Measurements from ENCODE around the gene NECAB3. TPM values are rescaled to one million over a fixed set of nuclear protein-coding genes. Genes with fewer than 3 reads are reported as not detected.

NECAB3 gene
- total and polyA plus RNA-seq, 2 of the 13 experiments (the other 11 are each of a cell fraction or from before 2014, with no cell fraction given), result 61.5 to 65.5 TPM

DNA sequence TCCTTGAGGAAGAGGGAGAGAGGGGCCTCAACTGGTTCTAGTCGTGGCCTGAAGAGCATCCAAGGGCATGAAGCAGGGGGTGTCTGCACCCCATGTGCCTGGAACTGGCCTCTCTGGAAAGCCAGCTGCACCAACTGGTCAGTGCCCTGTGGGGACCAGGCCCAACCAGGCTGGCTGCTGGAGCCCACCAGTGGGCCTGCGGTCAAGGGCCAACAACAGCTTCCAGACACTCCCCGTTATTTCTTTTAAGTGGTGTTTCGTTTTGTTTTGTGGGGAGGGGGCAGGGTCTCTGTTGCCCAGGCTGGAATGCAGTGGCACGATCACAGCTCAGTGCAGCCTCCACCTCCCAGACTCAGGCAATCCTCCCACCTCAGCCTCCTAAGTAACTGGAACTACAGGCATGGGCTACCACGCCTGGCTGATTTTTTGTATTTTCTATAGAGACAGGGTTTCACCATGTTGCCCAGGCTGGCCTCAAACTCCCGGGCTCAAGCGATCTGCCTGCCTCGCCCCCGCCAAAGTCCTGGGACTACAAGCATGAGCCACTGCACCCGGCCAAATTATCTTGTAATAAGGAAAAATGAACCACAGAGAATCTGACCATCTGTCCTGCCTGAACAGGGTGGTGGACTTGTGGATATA lies 24.0 kb downstream of the NECAB3 start (continued):
- 0 out of 2 replicates have a peak, but pooled peaks have one; percentile 18 for TF ChIP-seq ZBTB7A (CRISPR knock-in tag; IDR thresholded peaks at IDR 0.05)
- no peak for TF ChIP-seq RFX3 (CRISPR knock-in tag; IDR thresholded peaks at IDR 0.05)
- no peak for TF ChIP-seq DNMT3B (CRISPR knock-in tag; conservative IDR thresholded peaks at IDR 0.05)
- peak; percentile 75; the same call in 1 of the 2 replicates for TF ChIP-seq HIVEP1 (CRISPR knock-in tag; IDR thresholded peaks at IDR 0.05)
- TF ChIP-seq ZNF772 (CRISPR knock-in tag; IDR thresholded peaks at IDR 0.05), result 0 out of 2 replicates have a peak, but pooled peaks have one; percentile 54
- peak; percentile 95 for TF ChIP-seq ZNF770 (CRISPR knock-in tag; IDR thresholded peaks at IDR 0.05)
- 0 out of 2 replicates have a peak, but pooled peaks have one; percentile 53 for TF ChIP-seq KDM5B (CRISPR knock-in tag; IDR thresholded peaks at IDR 0.05; ENCODE audit: borderline replicate concordance)
- no peak for TF ChIP-seq SATB2 (CRISPR knock-in tag; IDR thresholded peaks at IDR 0.05)
- 0 out of 2 replicates have a peak, but pooled peaks have one; percentile 21 for TF ChIP-seq SALL1 (CRISPR knock-in tag; IDR thresholded peaks at IDR 0.05)
- TF ChIP-seq ZGPAT (CRISPR knock-in tag; IDR thresholded peaks at IDR 0.05), result 0 out of 2 replicates have a peak, but pooled peaks have one; percentile 11
- peak; percentile 91 for TF ChIP-seq AGO1 (IDR thresholded peaks at IDR 0.05; ENCODE audit: low read depth, low read length, poor library complexity, severe bottlenecking)
- TF ChIP-seq ZC3H13 (CRISPR knock-in tag; IDR thresholded peaks at IDR 0.05), result peak; percentile 46; the same call in 1 of the 2 replicates
- TF ChIP-seq, protein P1, sequence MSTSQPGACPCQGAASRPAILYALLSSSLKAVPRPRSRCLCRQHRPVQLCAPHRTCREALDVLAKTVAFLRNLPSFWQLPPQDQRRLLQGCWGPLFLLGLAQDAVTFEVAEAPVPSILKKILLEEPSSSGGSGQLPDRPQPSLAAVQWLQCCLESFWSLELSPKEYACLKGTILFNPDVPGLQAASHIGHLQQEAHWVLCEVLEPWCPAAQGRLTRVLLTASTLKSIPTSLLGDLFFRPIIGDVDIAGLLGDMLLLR (CRISPR knock-in tag; IDR thresholded peaks at IDR 0.05), result peak; percentile 52; the same call in 1 of the 2 replicates
- peak; percentile 30; the same call in 1 of the 2 replicates for TF ChIP-seq ZNF333 (CRISPR knock-in tag; IDR thresholded peaks at IDR 0.05; ENCODE audit: borderline replicate concordance)
- no peak for TF ChIP-seq FOXO4 (CRISPR knock-in tag; conservative IDR thresholded peaks at IDR 0.05)
- TF ChIP-seq, protein P2, sequence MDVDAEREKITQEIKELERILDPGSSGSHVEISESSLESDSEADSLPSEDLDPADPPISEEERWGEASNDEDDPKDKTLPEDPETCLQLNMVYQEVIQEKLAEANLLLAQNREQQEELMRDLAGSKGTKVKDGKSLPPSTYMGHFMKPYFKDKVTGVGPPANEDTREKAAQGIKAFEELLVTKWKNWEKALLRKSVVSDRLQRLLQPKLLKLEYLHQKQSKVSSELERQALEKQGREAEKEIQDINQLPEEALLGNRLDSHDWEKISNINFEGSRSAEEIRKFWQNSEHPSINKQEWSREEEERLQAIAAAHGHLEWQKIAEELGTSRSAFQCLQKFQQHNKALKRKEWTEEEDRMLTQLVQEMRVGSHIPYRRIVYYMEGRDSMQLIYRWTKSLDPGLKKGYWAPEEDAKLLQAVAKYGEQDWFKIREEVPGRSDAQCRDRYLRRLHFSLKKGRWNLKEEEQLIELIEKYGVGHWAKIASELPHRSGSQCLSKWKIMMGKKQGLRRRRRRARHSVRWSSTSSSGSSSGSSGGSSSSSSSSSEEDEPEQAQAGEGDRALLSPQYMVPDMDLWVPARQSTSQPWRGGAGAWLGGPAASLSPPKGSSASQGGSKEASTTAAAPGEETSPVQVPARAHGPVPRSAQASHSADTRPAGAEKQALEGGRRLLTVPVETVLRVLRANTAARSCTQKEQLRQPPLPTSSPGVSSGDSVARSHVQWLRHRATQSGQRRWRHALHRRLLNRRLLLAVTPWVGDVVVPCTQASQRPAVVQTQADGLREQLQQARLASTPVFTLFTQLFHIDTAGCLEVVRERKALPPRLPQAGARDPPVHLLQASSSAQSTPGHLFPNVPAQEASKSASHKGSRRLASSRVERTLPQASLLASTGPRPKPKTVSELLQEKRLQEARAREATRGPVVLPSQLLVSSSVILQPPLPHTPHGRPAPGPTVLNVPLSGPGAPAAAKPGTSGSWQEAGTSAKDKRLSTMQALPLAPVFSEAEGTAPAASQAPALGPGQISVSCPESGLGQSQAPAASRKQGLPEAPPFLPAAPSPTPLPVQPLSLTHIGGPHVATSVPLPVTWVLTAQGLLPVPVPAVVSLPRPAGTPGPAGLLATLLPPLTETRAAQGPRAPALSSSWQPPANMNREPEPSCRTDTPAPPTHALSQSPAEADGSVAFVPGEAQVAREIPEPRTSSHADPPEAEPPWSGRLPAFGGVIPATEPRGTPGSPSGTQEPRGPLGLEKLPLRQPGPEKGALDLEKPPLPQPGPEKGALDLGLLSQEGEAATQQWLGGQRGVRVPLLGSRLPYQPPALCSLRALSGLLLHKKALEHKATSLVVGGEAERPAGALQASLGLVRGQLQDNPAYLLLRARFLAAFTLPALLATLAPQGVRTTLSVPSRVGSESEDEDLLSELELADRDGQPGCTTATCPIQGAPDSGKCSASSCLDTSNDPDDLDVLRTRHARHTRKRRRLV (CRISPR knock-in tag; IDR thresholded peaks at IDR 0.05), result 0 out of 2 replicates have a peak, but pooled peaks have one; percentile 36
